ENCODE data around the gene HIRA.
"Not testable (repeated sequence)": the region's sequence is repeated elsewhere in the genome, so short reads cannot be mapped to it uniquely, and the experiment has no call there.

Gene HIRA

GRCh38 chr22:19382240-19382639, 49.3 kb downstream of the HIRA start:
- no peak for DNase-seq

GRCh38 chr22:19378344-19378674, 53.2 kb downstream of the HIRA start:
- no peak for DNase-seq

GRCh38 chr22:19377565-19378343, 53.8 kb downstream of the HIRA start:
- DNase-seq = no peak

GRCh38 chr22:19376971-19377370, 54.6 kb downstream of the HIRA start:
- DNase-seq = no peak

GRCh38 chr22:19376247-19376646, 55.3 kb downstream of the HIRA start:
- no peak for DNase-seq

GRCh38 chr22:19375435-19375834, 56.1 kb downstream of the HIRA start:
- no peak for DNase-seq

- DNase-seq = no peak
Measured at GRCh38 chr22:19374410-19374809, 57.1 kb downstream of the HIRA start.

- no peak for DNase-seq
Measured at GRCh38 chr22:19373450-19373849, 58.1 kb downstream of the HIRA start.

- DNase-seq = no peak
Measured at GRCh38 chr22:19371893-19372292, 59.6 kb downstream of the HIRA start.

- no peak for DNase-seq
Measured at GRCh38 chr22:19368876-19369275, 62.7 kb downstream of the HIRA start.

- no peak for DNase-seq
Measured at GRCh38 chr22:19367763-19368367, 63.7 kb downstream of the HIRA start.

- DNase-seq = not testable (repeated sequence)
Measured at GRCh38 chr22:19363541-19363940, 68.0 kb downstream of the HIRA start.

GRCh38 chr22:19361501-19362103, 69.9 kb downstream of the HIRA start:
- no peak for DNase-seq

GRCh38 chr22:19360862-19361261, 70.7 kb downstream of the HIRA start:
- DNase-seq = no peak

GRCh38 chr22:19360300-19360792, 71.2 kb downstream of the HIRA start:
- no peak for DNase-seq

GRCh38 chr22:19359554-19360299, 71.8 kb downstream of the HIRA start:
- DNase-seq = no peak

GRCh38 chr22:19358703-19359553, 72.6 kb downstream of the HIRA start:
- DNase-seq = no peak

GRCh38 chr22:19358195-19358594, 73.3 kb downstream of the HIRA start:
- no peak for DNase-seq

GRCh38 chr22:19357270-19358105, 74.0 kb downstream of the HIRA start:
- no peak for DNase-seq

- DNase-seq = no peak
Measured at GRCh38 chr22:19356708-19357269, 74.7 kb downstream of the HIRA start.
